SH-SY5Y (cell line): Measurements from ENCODE around the gene PDE3B.

Source experiments
- GATA2 ChIP-seq: IDR thresholded peaks from 2 replicates; pipeline ENCODE4 v1.6.1; 2011; ENCODE audit warnings: mild to moderate bottlenecking, low read depth, low read length
- GATA3 ChIP-seq: IDR thresholded peaks from 2 replicates; pipeline ENCODE4 v1.6.1; 2011; ENCODE audit warnings: low read depth, mild to moderate bottlenecking, low read length, moderate library complexity

Gene PDE3B

GRCh38 chr11:14764179-14764578, 120.6 kb downstream of the PDE3B start:
- no peak for TF ChIP-seq GATA2
- TF ChIP-seq GATA3: no peak

GRCh38 chr11:14764579-14765527, 121.2 kb downstream of the PDE3B start:
- TF ChIP-seq GATA2 (peak; percentile 84), GATA3 (peak; percentile 94)

DNA sequence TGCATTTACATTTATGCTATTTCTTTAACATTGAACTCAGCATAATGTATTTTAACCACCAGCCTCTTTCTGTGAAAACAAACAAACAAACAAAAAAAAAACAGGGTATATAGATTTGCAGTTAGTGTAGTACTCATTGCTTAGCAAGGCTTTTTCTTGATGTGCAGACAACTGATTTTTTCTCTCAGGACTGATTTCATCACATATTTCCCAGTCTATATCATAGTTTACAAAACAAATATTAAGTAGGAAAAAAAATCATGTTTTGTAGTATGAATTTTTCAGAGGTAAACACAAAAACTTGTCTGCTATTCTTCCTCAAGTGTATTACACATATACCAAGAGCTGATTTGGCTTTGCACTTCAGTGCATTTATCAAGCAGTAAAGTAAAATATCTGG, 123.0 kb downstream of the PDE3B start:
- no peak for TF ChIP-seq GATA2
- no peak for TF ChIP-seq GATA3

DNA sequence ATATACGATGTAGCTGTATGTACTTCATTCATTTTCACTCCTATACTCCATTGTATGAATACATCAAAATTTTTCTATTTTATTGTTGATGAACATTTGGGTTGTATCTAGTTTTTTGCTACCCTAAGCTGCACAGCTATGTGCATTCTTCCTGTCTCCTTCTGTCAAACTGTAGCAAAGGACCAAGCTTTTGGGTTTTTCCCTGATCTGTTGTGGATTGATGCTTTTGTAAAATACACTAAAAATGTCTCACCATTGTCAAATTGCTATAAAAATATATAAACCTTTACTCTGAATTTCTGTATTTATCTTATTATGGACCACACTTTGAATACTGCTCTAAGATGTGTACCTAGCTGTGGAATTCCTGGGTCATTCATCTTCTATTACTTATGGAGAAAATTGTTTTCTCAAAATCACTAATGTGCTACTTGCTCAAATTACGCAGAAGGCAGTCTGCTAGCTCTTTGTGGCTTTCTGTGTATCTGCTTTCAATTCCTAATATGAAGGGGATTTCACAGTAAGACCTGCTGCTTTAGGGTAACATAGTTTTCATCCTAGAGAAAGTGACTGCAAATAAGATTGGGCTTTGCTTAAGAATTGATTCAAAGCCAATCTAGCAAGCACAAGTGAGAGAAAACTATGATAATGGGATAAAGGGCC, 125.1 kb downstream of the PDE3B start:
- TF ChIP-seq GATA3 (no peak), GATA2 (no peak)

DNA sequence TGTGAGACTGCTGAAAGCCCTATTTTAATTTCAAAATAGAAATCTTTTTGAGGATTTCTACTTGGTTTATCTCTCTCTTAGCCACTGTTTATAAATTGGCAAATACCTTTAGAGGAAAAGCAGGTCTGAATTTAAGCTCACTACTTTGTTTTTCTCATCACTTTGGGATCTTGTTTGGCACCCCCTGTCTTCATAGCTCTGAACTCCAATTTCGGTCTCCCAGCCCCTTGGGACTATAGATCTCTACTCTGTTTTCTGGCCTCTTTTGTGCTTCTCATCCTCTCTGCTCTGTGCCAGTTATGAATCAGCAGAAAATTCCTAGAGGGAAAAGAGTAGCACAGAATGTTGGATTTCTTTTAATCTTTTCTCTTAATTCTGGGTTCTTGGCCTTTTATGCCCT, 130.2 kb downstream of the PDE3B start:
- no peak for TF ChIP-seq GATA3
- TF ChIP-seq GATA2: no peak

- no peak for TF ChIP-seq GATA2
- TF ChIP-seq GATA3: no peak
Observed at GRCh38 chr11:14774721-14775120, 131.1 kb downstream of the PDE3B start.

DNA sequence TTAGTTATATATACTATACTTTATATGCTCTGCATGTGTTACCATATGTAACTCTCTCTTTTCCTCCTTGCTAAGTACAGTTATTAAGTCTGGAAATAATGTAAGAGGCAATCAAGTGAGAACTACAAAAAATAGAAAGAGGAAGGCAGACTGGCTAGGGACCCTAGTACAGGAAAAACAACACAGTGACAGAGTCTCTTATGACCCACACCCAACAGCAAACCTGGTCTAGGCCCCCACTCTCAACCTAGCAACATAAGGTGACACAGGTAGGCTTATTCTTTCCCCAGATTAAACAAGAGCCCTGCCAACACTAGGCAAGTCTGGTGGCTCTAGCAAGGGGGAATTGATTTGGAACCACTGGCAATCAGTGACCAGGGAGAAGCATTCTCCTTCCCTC, 132.3 kb downstream of the PDE3B start:
- no peak for TF ChIP-seq GATA2
- no peak for TF ChIP-seq GATA3

DNA sequence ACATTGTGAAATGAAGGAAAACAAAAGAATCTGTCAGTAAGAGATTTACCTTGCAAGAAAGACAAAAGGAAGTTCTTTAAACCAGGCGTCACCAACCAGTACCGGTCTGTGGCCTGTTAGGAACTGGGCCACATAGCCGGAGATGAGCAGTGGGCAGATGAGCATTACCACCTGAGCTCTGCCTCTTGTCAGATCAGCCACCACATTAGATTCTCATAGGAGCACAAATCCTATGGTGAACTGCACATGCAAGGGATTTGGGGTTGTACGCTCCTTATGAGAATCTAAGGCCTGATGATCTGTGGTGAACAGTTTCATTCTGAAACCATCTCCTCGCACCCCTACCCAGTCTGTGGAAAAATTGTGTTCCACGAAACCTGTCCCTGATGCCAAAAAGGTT, 140.2 kb downstream of the PDE3B start:
- TF ChIP-seq GATA3 (no peak), GATA2 (no peak)

DNA sequence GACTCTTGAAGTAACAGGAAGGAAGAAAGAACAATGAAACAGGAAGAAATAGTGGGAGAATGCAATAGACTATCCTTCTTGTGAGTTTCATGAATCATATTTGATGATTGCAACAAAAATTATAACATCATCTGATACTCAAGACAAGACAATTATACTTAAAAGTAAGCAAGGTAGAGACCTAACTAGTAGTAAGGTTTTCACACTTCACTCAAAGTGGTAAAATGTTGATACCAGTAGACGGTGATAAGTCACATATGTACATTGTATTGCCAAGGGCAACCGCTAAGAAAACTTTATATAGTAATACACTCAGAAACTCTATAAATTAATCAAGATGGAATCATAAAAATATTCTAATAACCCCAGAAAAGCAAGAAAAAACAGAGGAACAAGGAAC, 140.6 kb downstream of the PDE3B start:
- TF ChIP-seq GATA2: no peak
- no peak for TF ChIP-seq GATA3

GRCh38 chr11:14789879-14790484, 146.4 kb downstream of the PDE3B start:
- TF ChIP-seq GATA3: no peak
- TF ChIP-seq GATA2: no peak

GRCh38 chr11:14793546-14793945, 149.9 kb downstream of the PDE3B start:
- TF ChIP-seq GATA2 (no peak), GATA3 (no peak)

DNA sequence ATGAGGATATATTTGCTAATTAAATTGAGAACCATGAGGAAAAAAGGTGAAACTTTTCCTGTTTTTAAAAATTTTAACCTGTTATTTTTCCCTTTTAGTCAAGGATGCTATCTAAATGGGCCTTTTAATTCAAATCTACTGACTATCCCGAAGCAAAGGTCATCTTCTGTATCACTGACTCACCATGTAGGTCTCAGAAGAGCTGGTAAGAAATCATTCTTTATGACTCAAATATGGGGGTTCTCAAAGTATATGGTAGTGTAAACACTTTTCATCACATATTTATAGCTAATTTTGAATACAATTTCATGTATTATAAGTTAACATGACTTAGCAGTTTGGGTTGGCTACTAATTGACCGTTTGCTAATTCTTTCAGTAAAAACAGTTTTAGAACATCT, 160.2 kb downstream of the PDE3B start:
- TF ChIP-seq GATA2: no peak
- TF ChIP-seq GATA3: no peak

GRCh38 chr11:14809466-14809865, 165.9 kb downstream of the PDE3B start:
- TF ChIP-seq GATA3: no peak
- TF ChIP-seq GATA2: no peak

DNA sequence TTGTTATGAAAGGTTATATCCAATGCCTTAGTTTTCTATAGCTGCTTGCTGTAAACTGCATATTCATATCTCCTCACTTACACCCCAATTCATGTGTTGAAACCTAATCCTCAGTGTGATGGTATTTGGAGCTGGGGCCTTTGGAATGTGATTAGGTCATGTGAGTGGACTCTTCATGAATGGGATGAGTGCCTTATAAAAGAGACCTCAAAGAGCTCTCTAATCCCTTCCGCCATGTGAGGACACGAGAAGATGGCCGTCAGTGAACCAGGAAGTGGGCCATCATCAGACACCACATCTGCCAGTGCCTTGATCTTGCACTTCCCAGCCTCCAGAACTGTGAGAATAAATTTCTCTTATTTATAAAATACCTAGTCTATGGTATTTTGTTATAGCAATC, 169.2 kb downstream of the PDE3B start:
- TF ChIP-seq GATA3 (no peak), GATA2 (no peak)

GRCh38 chr11:14813516-14813915, 169.9 kb downstream of the PDE3B start:
- TF ChIP-seq GATA3 (no peak), GATA2 (no peak)

DNA sequence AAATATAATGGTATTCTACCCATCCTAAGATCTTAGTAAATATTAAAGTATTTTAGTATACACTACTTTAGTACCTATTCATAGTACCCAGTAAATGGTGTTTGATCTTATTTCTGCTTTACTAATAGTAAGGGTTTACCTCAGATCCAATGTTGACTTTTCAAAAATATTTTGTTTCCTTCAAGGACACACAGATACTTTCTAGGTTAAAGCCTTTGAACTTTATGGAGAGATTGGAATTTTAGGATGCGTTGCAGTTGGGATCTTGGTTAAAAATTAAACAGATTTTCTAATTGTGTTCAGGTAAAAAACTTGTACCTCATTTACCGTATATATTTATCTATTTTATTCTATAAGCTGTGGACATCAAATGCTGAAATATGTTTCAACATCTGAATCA, 175.2 kb downstream of the PDE3B start:
- TF ChIP-seq GATA3 (no peak), GATA2 (no peak)
